Measurements from ENCODE around the gene NDFIP1. TPM values are rescaled to one million over a fixed set of nuclear protein-coding genes. Genes with fewer than 3 reads are reported as not detected.

NDFIP1 gene
- total RNA-seq, 8 experiments from 2014 or later: 54.4 to 134 (median 84.0) TPM

GRCh38 chr5:142171270-142171669, 62.7 kb downstream of the NDFIP1 start:
- ATAC-seq (replicated peaks in 6 of 8): no peak
- Histone ChIP-seq H3K4me3 (no peak overlapping the region), H3K27ac (no peak overlapping the region), H3K4me1 (replicated peaks in 1 of 2) (no peaks in the 10 kb centered on the region)
- in situ Hi-C loops (cut with MboI; ENCODE audit: low pct_unique_long_range_greater_than_20kb in 2 of 9, low sequenced_read_pairs in 9 of 9, unreplicated experiment in 9 of 9): loop anchor here in 5 of 9 experiments (25.0 kb wide), 4 partner anchors 366 to 716 kb away; partner anchors contain the start of gene FGF1 (in 1 of the 5)
- WGBS, 10 experiments: 67 to 100% (median 92%) methylated on average over 1 to 4 of the region's 4 CpGs; no CpG with 5 or more reads in 3 of the 10 experiments

GRCh38 chr5:142175039-142175438, 66.5 kb downstream of the NDFIP1 start:
- Histone ChIP-seq H3K4me1 (replicated peaks in 1 of 2) (no peaks in the 10 kb centered on the region), H3K27ac (no peak overlapping the region), H3K4me3 (no peak overlapping the region)
- WGBS, 10 experiments: 0 to 70% (median 13%) methylated on average over 1 to 2 of the region's 3 CpGs; no CpG with 5 or more reads in 6 of the 10 experiments
- in situ Hi-C loops (cut with MboI; ENCODE audit: low pct_unique_long_range_greater_than_20kb in 2 of 9, low sequenced_read_pairs in 9 of 9, unreplicated experiment in 9 of 9): no loop called here
- no peak for ATAC-seq (replicated peaks in 6 of 8)

GRCh38 chr5:142175461-142176142, 67.0 kb downstream of the NDFIP1 start:
- no peak for ATAC-seq (replicated peaks in 6 of 8)
- Histone ChIP-seq H3K4me1 (replicated peaks in 1 of 2) (no peaks in the 10 kb centered on the region), H3K4me3 (no peak overlapping the region), H3K27ac (no peak overlapping the region)
- in situ Hi-C loops (cut with MboI; ENCODE audit: low pct_unique_long_range_greater_than_20kb in 2 of 9, low sequenced_read_pairs in 9 of 9, unreplicated experiment in 9 of 9): no loop called here
- 40 to 93% (median 86%) methylated on average over 1 to 5 of the region's 8 CpGs; no CpG with 5 or more reads in 2 of the 10 experiments for WGBS, 10 experiments

- Histone ChIP-seq H3K4me1 (replicated peaks in 1 of 2) (no peaks in the 10 kb centered on the region), H3K4me3 (no peak overlapping the region), H3K27ac (no peak overlapping the region)
- in situ Hi-C loops (cut with MboI; ENCODE audit: low pct_unique_long_range_greater_than_20kb in 2 of 9, low sequenced_read_pairs in 9 of 9, unreplicated experiment in 9 of 9): no loop called here
- ATAC-seq (replicated peaks in 6 of 8): no peak
- 28 to 80% (median 57%) methylated on average over 1 to 2 of the region's 2 CpGs; no CpG with 5 or more reads in 4 of the 10 experiments for WGBS, 10 experiments
These were observed 67.7 kb downstream of the NDFIP1 start for GRCh38 chr5:142176255-142176654.

- no peak overlapping the region for H3K4me3 ChIP-seq
- ATAC-seq (replicated peaks in 6 of 8): no peak
- 80 to 100% (median 96%) methylated on average over 1 to 6 of the region's 7 CpGs; no CpG with 5 or more reads in 4 of the 10 experiments for WGBS, 10 experiments
- in situ Hi-C loops (cut with MboI; ENCODE audit: low pct_unique_long_range_greater_than_20kb in 2 of 9, low sequenced_read_pairs in 9 of 9, unreplicated experiment in 9 of 9): no loop called here
- no peaks in the 10 kb centered on the region for H3K4me1 ChIP-seq (replicated peaks in 1 of 2)
- no peak overlapping the region for H3K27ac ChIP-seq
These were observed 70.1 kb downstream of the NDFIP1 start for GRCh38 chr5:142178651-142179050.

GRCh38 chr5:142179776-142180387, 71.3 kb downstream of the NDFIP1 start:
- Histone ChIP-seq H3K27ac (no peak overlapping the region), H3K4me3 (no peak overlapping the region), H3K4me1 (replicated peaks in 1 of 2) (no peaks in the 10 kb centered on the region)
- WGBS, 10 experiments: 13 to 100% (median 79%) methylated on average over 1 to 4 of the region's 6 CpGs; no CpG with 5 or more reads in 4 of the 10 experiments
- ATAC-seq (replicated peaks in 6 of 8): peak in 3 of 8 experiments; percentile 57 to 93 (median 86)
- in situ Hi-C loops (cut with MboI; ENCODE audit: low pct_unique_long_range_greater_than_20kb in 2 of 9, low sequenced_read_pairs in 9 of 9, unreplicated experiment in 9 of 9): no loop called here

GRCh38 chr5:142181096-142181495, 72.5 kb downstream of the NDFIP1 start:
- no peak for ATAC-seq (replicated peaks in 6 of 8)
- 67 to 89% (median 81%) methylated on average over 1 to 6 of the region's 6 CpGs; no CpG with 5 or more reads in 7 of the 10 experiments for WGBS, 10 experiments
- in situ Hi-C loops (cut with MboI; ENCODE audit: low pct_unique_long_range_greater_than_20kb in 2 of 9, low sequenced_read_pairs in 9 of 9, unreplicated experiment in 9 of 9): no loop called here

GRCh38 chr5:142181547-142182163, 73.1 kb downstream of the NDFIP1 start:
- no peak overlapping the region for H3K4me3 ChIP-seq
- no peak for ATAC-seq (replicated peaks in 6 of 8)

More at GRCh38 chr5:142181096-142181495, 72.5 kb downstream of the NDFIP1 start:
- no peak overlapping the region for H3K4me3 ChIP-seq
- H3K4me1 ChIP-seq (replicated peaks in 1 of 2): no peaks in the 10 kb centered on the region
- H3K27ac ChIP-seq: no peak overlapping the region

GRCh38 chr5:142182840-142183239, 74.3 kb downstream of the NDFIP1 start:
- Histone ChIP-seq H3K4me1 (replicated peaks in 1 of 2) (no peaks in the 10 kb centered on the region), H3K27ac (no peak overlapping the region), H3K4me3 (no peak overlapping the region)
- WGBS, 10 experiments: 70 to 96% (median 90%) methylated on average over 2 to 5 of the region's 5 CpGs; no CpG with 5 or more reads in 2 of the 10 experiments
- in situ Hi-C loops (cut with MboI; ENCODE audit: low pct_unique_long_range_greater_than_20kb in 2 of 9, low sequenced_read_pairs in 9 of 9, unreplicated experiment in 9 of 9): no loop called here
- ATAC-seq (replicated peaks in 6 of 8): peak in 1 of 8 experiments; percentile 46

More at GRCh38 chr5:142181547-142182163, 73.1 kb downstream of the NDFIP1 start:
- H3K27ac ChIP-seq: no peak overlapping the region
- WGBS, 10 experiments: 32 to 83% (median 75%) methylated on average over 1 to 7 of the region's 7 CpGs; no CpG with 5 or more reads in 3 of the 10 experiments
- H3K4me1 ChIP-seq (replicated peaks in 1 of 2): no peaks in the 10 kb centered on the region
- in situ Hi-C loops (cut with MboI; ENCODE audit: low pct_unique_long_range_greater_than_20kb in 2 of 9, low sequenced_read_pairs in 9 of 9, unreplicated experiment in 9 of 9): no loop called here

- Histone ChIP-seq H3K4me3 (no peak overlapping the region), H3K27ac (no peak overlapping the region), H3K4me1 (replicated peaks in 1 of 2) (no peaks in the 10 kb centered on the region)
- in situ Hi-C loops (cut with MboI; ENCODE audit: low pct_unique_long_range_greater_than_20kb in 2 of 9, low sequenced_read_pairs in 9 of 9, unreplicated experiment in 9 of 9): no loop called here
- ATAC-seq (replicated peaks in 6 of 8): no peak
- 40 to 90% (median 78%) methylated on average over 1 to 8 of the region's 8 CpGs; no CpG with 5 or more reads in 4 of the 10 experiments for WGBS, 10 experiments
These were observed 75.0 kb downstream of the NDFIP1 start for GRCh38 chr5:142183561-142183960.

GRCh38 chr5:142184988-142185387, 76.4 kb downstream of the NDFIP1 start:
- Histone ChIP-seq H3K27ac (no peak overlapping the region), H3K4me1 (replicated peaks in 1 of 2) (no peaks in the 10 kb centered on the region), H3K4me3 (no peak overlapping the region)
- ATAC-seq (replicated peaks in 6 of 8): peak in 1 of 8 experiments; percentile 83
- 0 to 87% (median 46%) methylated on average over 1 to 8 of the region's 9 CpGs; no CpG with 5 or more reads in 1 of the 10 experiments for WGBS, 10 experiments
- in situ Hi-C loops (cut with MboI; ENCODE audit: low pct_unique_long_range_greater_than_20kb in 2 of 9, low sequenced_read_pairs in 9 of 9, unreplicated experiment in 9 of 9): no loop called here

GRCh38 chr5:142186514-142186856, 77.9 kb downstream of the NDFIP1 start:
- ATAC-seq (replicated peaks in 6 of 8): no peak
- Histone ChIP-seq H3K27ac (no peak overlapping the region), H3K4me3 (no peak overlapping the region), H3K4me1 (replicated peaks in 1 of 2) (no peaks in the 10 kb centered on the region)
- in situ Hi-C loops (cut with MboI; ENCODE audit: low pct_unique_long_range_greater_than_20kb in 2 of 9, low sequenced_read_pairs in 9 of 9, unreplicated experiment in 9 of 9): no loop called here

GRCh38 chr5:142186857-142187594, 78.4 kb downstream of the NDFIP1 start:
- Histone ChIP-seq H3K4me3 (no peak overlapping the region), H3K27ac (no peak overlapping the region), H3K4me1 (replicated peaks in 1 of 2) (no peaks in the 10 kb centered on the region)
- ATAC-seq (replicated peaks in 6 of 8): no peak
- WGBS, 10 experiments: 29 to 96% (median 74%) methylated on average over 1 to 5 of the region's 11 CpGs; no CpG with 5 or more reads in 1 of the 10 experiments
- in situ Hi-C loops (cut with MboI; ENCODE audit: low pct_unique_long_range_greater_than_20kb in 2 of 9, low sequenced_read_pairs in 9 of 9, unreplicated experiment in 9 of 9): no loop called here
